Testis (tissue), 3 donors: ENCODE data around the gene QPRT. TPM values are rescaled to one million over a fixed set of nuclear protein-coding genes. Genes with fewer than 3 reads are reported as not detected.

Experiments
- DNase-seq: peaks from one replicate; pipeline ENCODE4 v3.0.0-alpha.2; 2019
- H3K27ac ChIP-seq, 2 donors: fragments of 200-600 bp; sonication (generic); one replicate each; pipeline ENCODE4 v1.5.1; 2019
- H3K27me3 ChIP-seq: fragments of 200-600 bp; sonication (generic); one replicate; pipeline ENCODE4 v1.5.1; 2019
- H3K36me3 ChIP-seq: fragments of 200-600 bp; sonication (generic); one replicate; pipeline ENCODE4 v1.5.1; 2017; ENCODE audit warnings: low read depth; ENCODE audit errors: missing control alignments
- H3K4me1 ChIP-seq: fragments of 200-600 bp; sonication (generic); one replicate; pipeline ENCODE4 v1.5.1; 2019
- H3K4me3 ChIP-seq, 2 donors: fragments of 200-600 bp; sonication (generic); one replicate each; pipeline ENCODE4 v1.5.1; 2017 to 2019
- H3K9me3 ChIP-seq: fragments of 200-600 bp; sonication (generic); one replicate; pipeline ENCODE4 v1.5.1; 2017
- POLR2A ChIP-seq: fragments of 450-650 bp; IDR thresholded peaks from one replicate; pipeline ENCODE4 v1.6.1; 2017; ENCODE audit warnings: antibody characterized with exemption, mild to moderate bottlenecking, moderate library complexity
- WGBS, 2 donors: methylation state at CpG; one replicate each; pipeline ENCODE4 v1.1.5; 2018; 5-methylcytosine and 5-hydroxymethylcytosine counted together
- intact Hi-C: fragments of 100-400 bp; cut with DNase I; formaldehyde crosslinking; loops from one replicate; pipeline ENCODE4 v1.15.1; 2023; ENCODE audit warnings: low total_unique reads
- polyA plus RNA-seq: library from polyadenylated mRNA; stranded (reverse); fragments of 350-450 nt; fragmentation: Illumina TruSeq; extraction: RNeasy Lipid Tissue Mini Kit (QIAGEN cat#74804); gene quantifications from one replicate; pipeline ENCODE4 v1.2.3, GENCODE V29; 2014; ENCODE audit warnings: low read depth, low replicate concordance; ENCODE audit not compliant: insufficient read depth
- total RNA-seq, 2 donors: library from RNA; depleted of rRNA; stranded (reverse); fragments of >200 nt; gene quantifications; one replicate each; pipeline ENCODE4 v1.2.3, GENCODE V29; 2016
- TF ChIP-seq, protein P1 (sequence below), 3 experiments: fragments of 450-650 bp in 2 of 3; fragments of 200-600 bp in 1 of 3; sonication (generic) in 1 of 3; IDR thresholded peaks; one replicate each; pipeline ENCODE4 v1.5.1; 2016 to 2019; ENCODE audit warnings: antibody characterized with exemption in 3 of 3, mild to moderate bottlenecking in 2 of 3, moderate library complexity in 1 of 3

QPRT gene
- total and polyA plus RNA-seq, 3 donors from 2014 or later: 4.3 to 13.6 (median 7.6) TPM

GRCh38 chr16:29676989-29677785, 1.8 kb upstream of the QPRT start:
- Histone ChIP-seq H3K4me3 (no peak overlapping the region), H3K27ac (no peak overlapping the region), H3K4me1 (peaks cover 20% of the 10 kb centered on the region), H3K27me3 (no peaks in the 10 kb centered on the region), H3K9me3 (no peaks in the 10 kb centered on the region), H3K36me3 (no peaks in the 10 kb centered on the region)
- TF ChIP-seq, protein P1, sequence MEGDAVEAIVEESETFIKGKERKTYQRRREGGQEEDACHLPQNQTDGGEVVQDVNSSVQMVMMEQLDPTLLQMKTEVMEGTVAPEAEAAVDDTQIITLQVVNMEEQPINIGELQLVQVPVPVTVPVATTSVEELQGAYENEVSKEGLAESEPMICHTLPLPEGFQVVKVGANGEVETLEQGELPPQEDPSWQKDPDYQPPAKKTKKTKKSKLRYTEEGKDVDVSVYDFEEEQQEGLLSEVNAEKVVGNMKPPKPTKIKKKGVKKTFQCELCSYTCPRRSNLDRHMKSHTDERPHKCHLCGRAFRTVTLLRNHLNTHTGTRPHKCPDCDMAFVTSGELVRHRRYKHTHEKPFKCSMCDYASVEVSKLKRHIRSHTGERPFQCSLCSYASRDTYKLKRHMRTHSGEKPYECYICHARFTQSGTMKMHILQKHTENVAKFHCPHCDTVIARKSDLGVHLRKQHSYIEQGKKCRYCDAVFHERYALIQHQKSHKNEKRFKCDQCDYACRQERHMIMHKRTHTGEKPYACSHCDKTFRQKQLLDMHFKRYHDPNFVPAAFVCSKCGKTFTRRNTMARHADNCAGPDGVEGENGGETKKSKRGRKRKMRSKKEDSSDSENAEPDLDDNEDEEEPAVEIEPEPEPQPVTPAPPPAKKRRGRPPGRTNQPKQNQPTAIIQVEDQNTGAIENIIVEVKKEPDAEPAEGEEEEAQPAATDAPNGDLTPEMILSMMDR (IDR thresholded peaks at IDR 0.05): no peak
- TF ChIP-seq POLR2A: no peak
- no peak for DNase-seq
- WGBS, 2 donors: 91 to 96% methylated on average over 23 of the region's 23 CpGs
- intact Hi-C loops: no loop called here

DNA sequence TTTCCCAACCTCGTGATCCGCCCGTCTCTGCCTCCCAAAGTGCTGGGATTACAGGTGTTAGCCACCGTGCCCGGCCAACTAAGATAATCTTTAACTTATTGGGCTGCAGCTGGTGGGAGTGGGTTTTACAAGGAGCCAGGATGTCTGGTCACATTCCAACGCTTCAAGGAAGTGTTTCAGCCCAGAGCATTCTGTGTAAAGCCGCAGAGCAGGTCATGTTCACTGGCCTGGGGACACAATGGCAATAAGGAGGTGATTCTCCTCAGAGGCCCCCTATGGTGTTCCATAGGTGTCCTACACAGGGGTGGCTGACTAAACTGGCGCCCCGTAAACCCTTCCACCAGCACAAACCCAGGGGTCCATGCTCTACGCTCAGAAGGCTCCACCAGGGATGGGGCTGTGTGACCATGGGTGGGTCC, 1.2 kb downstream of the QPRT start:
- Histone ChIP-seq H3K4me3 (peak overlapping the region in 1 of 2 donors; percentile 51), H3K27me3 (no peaks in the 10 kb centered on the region), H3K36me3 (no peaks in the 10 kb centered on the region), H3K27ac (no peak overlapping the region), H3K4me1 (peaks cover 4% of the 10 kb centered on the region), H3K9me3 (no peaks in the 10 kb centered on the region)
- WGBS, 2 donors: 50 to 54% methylated on average over 7 to 10 of the region's 10 CpGs
- intact Hi-C loops: no loop called here
- TF ChIP-seq, protein P1 (IDR thresholded peaks at IDR 0.05): no peak
- TF ChIP-seq POLR2A: no peak
- no peak for DNase-seq

DNA sequence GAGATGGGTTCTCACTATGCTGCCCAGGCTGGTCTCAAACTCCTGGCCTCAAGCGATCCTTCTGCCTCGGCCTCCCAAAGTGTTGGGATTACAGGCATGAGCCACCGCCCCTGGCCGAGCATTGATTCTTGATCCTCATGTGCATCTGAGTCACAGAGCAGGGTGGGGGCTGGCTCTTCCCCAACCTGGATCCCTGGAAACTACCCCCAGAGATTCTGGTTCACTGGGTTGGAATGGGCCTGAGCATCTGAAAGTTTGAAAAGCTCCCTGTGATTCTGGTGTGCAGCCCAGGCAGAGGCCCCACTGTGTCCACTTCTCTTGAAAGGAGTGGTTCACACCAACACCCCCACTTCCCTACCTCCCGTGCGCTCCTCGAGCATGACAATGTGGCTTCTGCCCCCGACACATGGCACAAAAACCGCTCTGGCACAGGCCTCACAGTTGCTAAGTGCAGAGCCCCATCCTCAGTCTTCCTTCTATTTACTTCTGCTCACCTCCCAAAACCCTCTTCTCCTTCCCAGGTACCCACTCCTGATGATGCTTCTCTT, 4.6 kb downstream of the QPRT start:
- intact Hi-C loops: no loop called here
- Histone ChIP-seq H3K4me3 (no peak overlapping the region), H3K4me1 (peaks cover 4% of the 10 kb centered on the region), H3K27ac (no peak overlapping the region), H3K27me3 (no peaks in the 10 kb centered on the region), H3K9me3 (no peaks in the 10 kb centered on the region), H3K36me3 (no peaks in the 10 kb centered on the region)
- TF ChIP-seq, protein P1 (IDR thresholded peaks at IDR 0.05): no peak
- TF ChIP-seq POLR2A: no peak
- WGBS, 2 donors: 93 to 95% methylated on average over 9 of the region's 9 CpGs
- no peak for DNase-seq

DNA sequence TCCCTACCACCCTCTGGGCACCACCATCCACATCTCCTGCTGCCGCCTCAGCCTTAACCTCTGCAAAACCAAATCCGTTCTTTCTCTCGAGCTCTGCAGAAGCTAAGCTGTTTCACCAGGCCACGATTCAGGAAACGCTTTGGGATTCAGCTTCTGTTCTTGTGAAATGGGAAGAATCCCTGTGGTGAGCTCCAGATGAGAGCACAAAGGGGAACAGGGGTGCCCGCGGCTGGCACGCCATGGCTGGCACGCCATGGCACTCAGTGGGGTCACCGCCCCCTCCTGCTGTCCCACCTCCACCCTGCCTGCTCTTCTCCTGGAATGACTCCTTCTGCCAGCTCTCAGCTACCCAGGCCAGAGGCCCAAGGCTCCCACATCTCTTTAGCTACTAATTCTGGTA, 5.7 kb downstream of the QPRT start:
- no peak for DNase-seq
- no peaks in the 10 kb centered on the region for H3K36me3 ChIP-seq
- TF ChIP-seq, protein P1 (IDR thresholded peaks at IDR 0.05): no peak
- no peak for TF ChIP-seq POLR2A
- intact Hi-C loops: no loop called here
- 91 to 94% methylated on average over 10 of the region's 10 CpGs for WGBS, 2 donors
- H3K4me3 ChIP-seq: no peak overlapping the region
- H3K27me3 ChIP-seq: no peaks in the 10 kb centered on the region
- H3K9me3 ChIP-seq: no peaks in the 10 kb centered on the region
- H3K4me1 ChIP-seq: no peaks in the 10 kb centered on the region
- no peak overlapping the region for H3K27ac ChIP-seq
